Left renal pelvis (tissue), 4 donors: ENCODE data around the gene AMOTL2. TPM values are rescaled to one million over a fixed set of nuclear protein-coding genes. Genes with fewer than 3 reads are reported as not detected.
A peak's percentile ranks its signal among the peaks of the same experiment; 100 is the strongest.

Source experiments
- DNase-seq, 4 donors: peaks; one replicate each; pipeline ENCODE4 v3.0.0-alpha.2; 2013; ENCODE audit warnings: low read depth in 4 of 4, low spot score in 3 of 4
- polyA plus RNA-seq, 4 donors: library from polyadenylated mRNA; unstranded; fragments of 120-200 nt; gene quantifications; one replicate each; pipeline ENCODE4 v1.2.1, GENCODE V29; 2013; ENCODE audit not compliant: insufficient read length in 4 of 4

Gene AMOTL2
- polyA plus RNA-seq, 4 donors = 80.3 to 104 (median 88.3) TPM

DNA sequence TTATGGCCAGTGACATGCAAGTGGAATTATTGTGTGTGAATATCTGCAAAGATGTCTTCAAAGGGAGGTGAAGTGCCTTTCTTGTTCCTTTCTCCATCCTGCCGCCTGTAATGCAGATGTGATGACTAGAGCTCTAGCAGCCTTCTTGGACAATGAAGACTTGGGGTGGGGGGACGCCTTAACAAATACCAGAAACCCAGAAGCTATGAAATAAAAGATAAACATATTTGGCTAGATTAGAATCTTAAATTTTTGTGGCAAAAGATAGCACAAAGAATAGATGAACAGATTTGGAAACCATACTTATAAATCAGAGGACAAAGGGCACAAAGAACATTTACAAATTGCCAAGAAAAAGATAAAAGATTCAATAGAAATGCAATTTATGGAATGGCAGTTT, 56.1 kb downstream of the AMOTL2 start:
- DNase-seq = no peak

DNA sequence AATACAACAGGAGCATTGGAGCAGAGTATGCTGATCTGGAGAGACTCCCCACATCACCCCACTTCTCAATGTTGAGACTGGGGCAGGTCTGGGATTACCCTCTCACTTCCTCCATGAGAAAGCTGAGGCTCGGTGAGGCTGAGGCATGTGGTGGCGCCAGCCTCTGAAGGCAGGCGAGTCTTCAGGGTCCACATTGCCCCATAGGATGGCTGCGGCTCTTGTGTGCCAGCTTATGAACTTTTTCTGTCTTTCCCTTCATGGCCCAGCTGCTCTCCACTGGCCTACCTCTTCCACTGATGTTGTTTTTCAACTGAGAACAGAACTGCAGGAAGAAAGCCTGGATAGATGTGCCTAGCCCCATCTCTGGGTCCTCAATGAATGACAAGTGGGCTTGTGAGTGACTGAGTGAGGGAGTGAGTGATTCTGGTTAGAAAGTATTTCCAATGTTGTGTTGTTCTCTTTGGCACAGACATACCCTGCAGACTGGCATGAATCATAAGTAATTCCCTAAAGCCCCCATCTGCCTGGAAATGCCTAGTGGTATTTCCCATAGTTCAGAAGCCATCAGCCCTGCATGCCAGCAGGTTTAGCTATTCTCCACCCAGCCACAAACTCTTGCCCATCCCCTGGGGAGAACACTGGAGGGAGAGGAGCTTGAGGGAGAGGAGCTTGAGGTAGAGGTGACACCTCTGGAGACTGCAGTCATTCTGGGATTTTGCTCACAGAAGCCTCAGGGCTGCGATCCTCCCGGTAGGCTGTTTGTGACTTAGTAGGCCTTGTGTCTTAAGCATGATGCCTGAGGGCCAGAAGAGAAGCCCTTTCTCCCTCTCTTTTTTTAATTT, 56.9 kb downstream of the AMOTL2 start:
- no peak for DNase-seq

GRCh38 chr3:134315286-134316106, 58.8 kb downstream of the AMOTL2 start:
- no peak for DNase-seq

- no peak for DNase-seq
Observed at GRCh38 chr3:134314588-134315285, 59.5 kb downstream of the AMOTL2 start.

DNA sequence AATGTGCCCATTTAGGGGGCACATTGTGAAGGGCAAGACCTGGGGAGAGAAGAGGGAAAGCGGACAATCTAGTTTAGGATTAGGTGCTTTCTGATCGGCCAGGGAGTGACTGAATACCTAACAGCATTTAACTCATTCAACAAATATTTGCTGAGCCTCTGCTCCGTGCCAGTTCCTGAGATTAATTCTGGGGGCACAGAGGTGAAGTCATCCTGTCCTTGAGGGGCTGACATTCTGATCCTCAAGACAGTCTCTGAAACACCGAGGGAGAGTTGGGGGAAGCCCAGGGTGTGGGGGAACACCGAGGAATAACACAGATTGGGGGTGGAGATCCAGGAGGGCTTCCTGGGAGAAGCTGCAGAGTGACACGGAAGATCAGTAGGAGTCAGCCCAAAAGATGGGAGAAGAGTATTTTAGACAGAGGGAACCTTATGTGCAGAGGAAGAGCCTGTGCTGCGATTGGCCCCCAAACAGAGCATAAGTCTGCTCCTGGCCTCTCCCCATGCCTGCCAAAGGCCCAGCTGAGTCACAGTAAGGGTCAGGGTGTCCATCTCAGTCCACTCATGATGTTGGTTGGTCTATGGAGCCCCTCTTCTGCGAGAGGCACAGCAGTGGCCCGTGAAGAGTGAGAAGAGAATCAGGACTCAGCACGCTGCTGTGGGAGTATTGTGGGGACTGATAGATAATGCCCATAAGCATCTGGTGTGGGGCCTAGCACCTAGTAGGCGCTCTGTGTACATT, 60.2 kb downstream of the AMOTL2 start:
- DNase-seq = no peak

- DNase-seq = peak in 1 of 4 donors; percentile 62
Observed at GRCh38 chr3:134312873-134313846, 61.1 kb downstream of the AMOTL2 start.

- DNase-seq = no peak
Observed at GRCh38 chr3:134312072-134312872, 62.0 kb downstream of the AMOTL2 start.

DNA sequence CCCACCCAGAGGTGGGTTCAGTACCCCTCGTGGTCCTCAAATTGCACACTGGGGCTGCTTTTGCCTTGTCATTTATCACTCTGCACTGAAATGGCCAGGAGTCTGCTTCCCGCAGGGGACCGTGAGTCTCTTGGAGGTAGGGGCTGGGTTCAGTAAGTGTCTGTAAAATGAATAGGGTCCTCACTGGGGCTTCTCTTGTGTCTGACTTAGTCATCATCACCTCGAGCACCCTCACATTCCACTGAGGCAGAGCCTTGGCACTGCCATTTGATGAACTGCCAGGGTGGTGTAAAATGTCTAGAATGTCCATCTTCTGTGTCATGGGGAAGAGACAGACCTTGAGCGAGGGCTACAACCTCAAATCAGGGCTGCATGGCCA, 62.6 kb downstream of the AMOTL2 start:
- DNase-seq = no peak

DNA sequence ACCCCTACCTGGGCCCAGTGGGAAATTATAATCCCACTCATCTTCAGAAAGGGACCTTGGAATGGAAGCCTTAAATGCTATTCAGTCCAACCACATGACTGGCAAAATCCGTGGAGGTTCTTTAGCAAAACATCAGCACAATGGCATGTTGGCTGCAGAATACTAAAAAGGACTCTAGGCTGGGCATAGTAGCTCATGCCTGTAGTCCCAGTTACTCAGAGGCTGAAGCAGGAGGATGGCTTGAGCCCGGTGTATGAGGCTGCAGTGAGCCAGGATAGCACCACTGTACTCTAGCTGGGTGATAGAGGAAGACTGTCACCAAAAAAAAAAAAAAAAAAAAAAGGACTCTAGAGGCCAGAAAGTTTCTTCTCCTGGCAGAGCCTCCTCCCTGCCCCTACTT, 63.0 kb downstream of the AMOTL2 start:
- no peak for DNase-seq

GRCh38 chr3:134309987-134310700, 64.1 kb downstream of the AMOTL2 start:
- no peak for DNase-seq

GRCh38 chr3:134308350-134308891, 65.8 kb downstream of the AMOTL2 start:
- peak in 2 of 4 donors; percentile 70 to 76 for DNase-seq

DNA sequence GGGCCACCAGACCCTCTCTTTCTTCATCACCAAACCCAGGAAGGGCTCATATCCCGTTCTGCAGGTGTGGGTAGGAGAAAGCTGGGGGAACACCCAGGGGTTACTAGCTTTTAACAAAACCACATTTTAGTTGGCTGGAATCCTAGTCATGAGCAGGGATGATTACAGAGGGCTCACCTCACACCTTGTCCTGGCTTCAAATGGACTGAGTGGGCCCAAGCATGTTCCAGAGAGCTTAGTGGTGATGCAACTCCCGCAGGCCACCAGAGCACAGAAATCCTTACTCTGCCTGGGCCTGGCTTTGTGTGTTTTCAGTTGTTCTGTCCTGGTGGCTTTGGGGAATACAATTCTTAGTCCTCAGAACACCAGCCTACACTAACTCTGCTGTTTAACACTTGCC, 66.8 kb downstream of the AMOTL2 start:
- DNase-seq = no peak

- no peak for DNase-seq
Observed at GRCh38 chr3:134306320-134306719, 67.9 kb downstream of the AMOTL2 start.

Other genes starting within 250 kb of the AMOTL2 start
- gene RYK, start 123.6 kb downstream of the AMOTL2 start, polyA plus RNA-seq = 100 to 1,000 TPM in 2 of 4 donors, 10 to 100 TPM in 2; 92.0 to 106 (median 98.8) TPM
- 100 to 1,000 TPM; 113 to 156 (median 125) TPM for gene ANAPC13, start 111.5 kb upstream of the AMOTL2 start, polyA plus RNA-seq
- 10 to 100 TPM; 24.9 to 36.5 (median 33.5) TPM for gene CEP63, start 111.6 kb upstream of the AMOTL2 start, polyA plus RNA-seq